Astrocyte (in vitro differentiated cells and primary cell): Measurements from ENCODE around the gene OSMR. TPM values are rescaled to one million over a fixed set of nuclear protein-coding genes. Genes with fewer than 3 reads are reported as not detected.

Experiments used
- DNase-seq: peaks from one replicate; pipeline ENCODE4 v3.0.0-alpha.2; 2010; ENCODE audit warnings: low read depth
- FAIRE-seq: peaks from 2 replicates; lab custom pipeline; 2011; peaks lifted over from hg19 to GRCh38; lab: Jason Lieb, UNC
- H2AFZ ChIP-seq: 2 replicates; pipeline ENCODE4 v1.6.0; 2012; ENCODE audit warnings: low read depth, low read length, inconsistent platforms
- H3K27ac ChIP-seq: 2 replicates; pipeline ENCODE4 v1.5.1; 2011; ENCODE audit warnings: low read depth, low read length, inconsistent platforms
- H3K27me3 ChIP-seq: 2 replicates; pipeline ENCODE4 v1.6.0; 2011; ENCODE audit warnings: low read length, inconsistent platforms; ENCODE audit not compliant: insufficient read depth
- H3K36me3 ChIP-seq: 2 replicates; pipeline ENCODE4 v1.5.1; 2011; ENCODE audit warnings: low read length, inconsistent platforms; ENCODE audit not compliant: insufficient read depth
- H3K4me1 ChIP-seq: 2 replicates; pipeline ENCODE4 v1.5.1; 2011; ENCODE audit warnings: low read length, inconsistent platforms; ENCODE audit not compliant: insufficient read depth
- H3K4me2 ChIP-seq: 2 replicates; pipeline ENCODE4 v1.6.0; 2012; ENCODE audit warnings: low read length, inconsistent platforms
- H3K4me3 ChIP-seq: 2 replicates; pipeline ENCODE4 v1.5.1; 2011; ENCODE audit warnings: low read depth, mild to moderate bottlenecking, low read length, inconsistent platforms; ENCODE audit not compliant: insufficient read depth
- H3K79me2 ChIP-seq: 2 replicates; pipeline ENCODE4 v1.6.0; 2012; ENCODE audit warnings: mild to moderate bottlenecking, low read length, inconsistent platforms; ENCODE audit not compliant: insufficient read depth
- H3K9ac ChIP-seq: 2 replicates; pipeline ENCODE4 v1.6.0; 2012; ENCODE audit warnings: mild to moderate bottlenecking, low read length, inconsistent platforms
- H3K9me3 ChIP-seq: 2 replicates; pipeline ENCODE4 v1.5.1; 2012; ENCODE audit warnings: low read depth, mild to moderate bottlenecking, low read length, inconsistent platforms; ENCODE audit not compliant: insufficient read depth
- H4K20me1 ChIP-seq: 2 replicates; pipeline ENCODE4 v1.6.0; 2012; ENCODE audit warnings: low read length, inconsistent platforms; ENCODE audit not compliant: insufficient read depth
- H3K27ac Mint-ChIP-seq: one replicate; pipeline ENCODE4 v1.8.0; 2021; ENCODE audit warnings: mild to moderate bottlenecking, mixed read lengths; ENCODE audit not compliant: unreplicated experiment
- H3K27me3 Mint-ChIP-seq: one replicate; pipeline ENCODE4 v1.8.0; 2021; ENCODE audit warnings: low read depth, mixed read lengths; ENCODE audit not compliant: unreplicated experiment
- H3K36me3 Mint-ChIP-seq: one replicate; pipeline ENCODE4 v1.8.0; 2021; ENCODE audit warnings: low read depth, mixed read lengths; ENCODE audit not compliant: unreplicated experiment
- H3K4me1 Mint-ChIP-seq: one replicate; pipeline ENCODE4 v1.8.0; 2021; ENCODE audit warnings: low read depth, mixed read lengths; ENCODE audit not compliant: unreplicated experiment
- H3K4me3 Mint-ChIP-seq: one replicate; pipeline ENCODE4 v1.8.0; 2021; ENCODE audit warnings: mild to moderate bottlenecking, moderate library complexity, mixed read lengths; ENCODE audit not compliant: unreplicated experiment
- H3K9me3 Mint-ChIP-seq: one replicate; pipeline ENCODE4 v1.8.0; 2021; ENCODE audit warnings: mild to moderate bottlenecking, mixed read lengths; ENCODE audit not compliant: unreplicated experiment
- CTCF ChIP-seq: IDR thresholded peaks from 2 replicates; pipeline ENCODE4 v1.5.1; 2011; ENCODE audit warnings: low read depth, mild to moderate bottlenecking, inconsistent platforms, low read length, moderate library complexity; ENCODE audit not compliant: insufficient read depth
- EZH2 ChIP-seq: IDR thresholded peaks from 2 replicates; pipeline ENCODE4 v1.6.1; 2012; ENCODE audit warnings: mild to moderate bottlenecking, low read length, inconsistent platforms; ENCODE audit not compliant: insufficient read depth
- total RNA-seq: library from RNA; stranded (reverse); gene quantifications from 2 replicates; pipeline ENCODE4 v1.2.1, GENCODE V29; 2021

OSMR gene
- total RNA-seq, 1 donor from 2014 or later: 38.6 TPM

GRCh38 chr5:38837416-38837815, 8.4 kb upstream of the OSMR start:
- no peaks in the 10 kb centered on the region for H3K27me3 Mint-ChIP-seq
- peaks cover 8% of the 10 kb centered on the region for H3K4me1 Mint-ChIP-seq
- no peaks in the 10 kb centered on the region for H4K20me1 ChIP-seq
- FAIRE-seq: no peak
- no peaks in the 10 kb centered on the region for H3K9me3 ChIP-seq
- no peaks in the 10 kb centered on the region for H3K36me3 ChIP-seq
- no peaks in the 10 kb centered on the region for H3K27me3 ChIP-seq
- H3K27ac ChIP-seq: no peak overlapping the region
- DNase-seq: peak; percentile 46
- H3K9me3 Mint-ChIP-seq: no peaks in the 10 kb centered on the region
- peaks cover 30% of the 10 kb centered on the region for H3K79me2 ChIP-seq
- no peak overlapping the region for H3K27ac Mint-ChIP-seq
- no peak for TF ChIP-seq EZH2
- TF ChIP-seq CTCF: no peak
- no peak overlapping the region for H3K4me3 ChIP-seq
- no peak overlapping the region for H2AFZ ChIP-seq
- H3K4me2 ChIP-seq: no peak overlapping the region
- no peak overlapping the region for H3K4me3 Mint-ChIP-seq
- H3K9ac ChIP-seq: no peak overlapping the region
- H3K4me1 ChIP-seq: no peaks in the 10 kb centered on the region
- peaks cover 2% of the 10 kb centered on the region for H3K36me3 Mint-ChIP-seq

- no peaks in the 10 kb centered on the region for H4K20me1 ChIP-seq
- FAIRE-seq: no peak
Measured at GRCh38 chr5:38837932-38838331, 7.9 kb upstream of the OSMR start.

More at GRCh38 chr5:38837932-38838331, 7.9 kb upstream of the OSMR start:
- Mint-ChIP-seq H3K36me3 (peaks cover 2% of the 10 kb centered on the region), H3K27ac (no peak overlapping the region), H3K27me3 (no peaks in the 10 kb centered on the region), H3K4me1 (peaks cover 8% of the 10 kb centered on the region), H3K9me3 (no peaks in the 10 kb centered on the region), H3K4me3 (no peak overlapping the region)
- DNase-seq: no peak
- Histone ChIP-seq H3K27ac (no peak overlapping the region), H2AFZ (no peak overlapping the region), H3K27me3 (no peaks in the 10 kb centered on the region), H3K9ac (no peak overlapping the region), H3K36me3 (no peaks in the 10 kb centered on the region), H3K4me3 (no peak overlapping the region), H3K4me2 (no peak overlapping the region), H3K9me3 (no peaks in the 10 kb centered on the region), H3K79me2 (peaks cover 33% of the 10 kb centered on the region), H3K4me1 (no peaks in the 10 kb centered on the region)
- TF ChIP-seq EZH2: no peak
- TF ChIP-seq CTCF: no peak
